IMR-90 (cell line): ENCODE results near the gene DPYSL5. TPM values are rescaled to one million over a fixed set of nuclear protein-coding genes. Genes with fewer than 3 reads are reported as not detected.

Experiments
- ATAC-seq: fragments of 200-7000 bp; cut with Tn5 transposase; 2 replicates; pipeline ENCODE4 v1.9.1; 2020; ENCODE audit warnings: low read depth, mild to moderate bottlenecking, moderate library complexity
- BruUV-seq: library from RNA; stranded (reverse); fragments of 400-500 nt; replicated peaks from 2 replicates; lab custom pipeline; 2021; lab: Mats Ljungman, UMichigan
- CTCF ChIA-PET: fragments of 300-600 bp; formaldehyde crosslinking; extraction: SDS; loops from one replicate; lab custom pipeline; 2021; ENCODE audit warnings: antibody characterized with exemption; lab: Yijun Ruan, JAX
- POLR2A ChIA-PET: fragments of 300-600 bp; sonication (Branson Sonifier 250); formaldehyde crosslinking; loops from one replicate; lab custom pipeline; 2022; ENCODE audit warnings: antibody characterized with exemption; ENCODE audit not compliant: unreplicated experiment; lab: Charles Lee
- DNase-seq: peaks from one replicate; pipeline ENCODE4 v3.0.0; 2013
- H2AFZ ChIP-seq: replicated peaks from 2 replicates; pipeline ENCODE3; 2013; ENCODE audit warnings: low read length, mild to moderate bottlenecking; ENCODE audit not compliant: poor library complexity
- H2AK5ac ChIP-seq: 2 replicates; pipeline ENCODE4 v1.6.1; 2013; ENCODE audit warnings: low read depth, low read length, inconsistent platforms
- H2AK9ac ChIP-seq: replicated peaks from 2 replicates; pipeline ENCODE3; 2013; ENCODE audit warnings: mild to moderate bottlenecking, low read depth, low read length, moderate library complexity; ENCODE audit not compliant: poor library complexity
- H2BK120ac ChIP-seq: 2 replicates; pipeline ENCODE4 v1.6.1; 2013; ENCODE audit warnings: low read depth, low read length, inconsistent platforms
- H2BK15ac ChIP-seq: 3 replicates; pipeline ENCODE4 v1.6.1; 2013; ENCODE audit warnings: low read depth, low read length, inconsistent platforms
- H2BK20ac ChIP-seq: 2 replicates; pipeline ENCODE4 v1.6.1; 2013; ENCODE audit warnings: low read depth, mild to moderate bottlenecking, inconsistent platforms, low read length, moderate library complexity
- H2BK5ac ChIP-seq: 2 replicates; pipeline ENCODE4 v1.6.1; 2013; ENCODE audit warnings: mild to moderate bottlenecking, low read depth, low read length, inconsistent platforms; ENCODE audit not compliant: poor library complexity, severe bottlenecking
- H3K14ac ChIP-seq: replicated peaks from 2 replicates; pipeline ENCODE4 v1.6.1; 2013; ENCODE audit warnings: low read depth, low read length, inconsistent platforms
- H3K18ac ChIP-seq: 2 replicates; pipeline ENCODE4 v1.6.1; 2013; ENCODE audit warnings: low read depth, low read length, control low read depth
- H3K23ac ChIP-seq: 2 replicates; pipeline ENCODE4 v1.6.1; 2013; ENCODE audit warnings: low read depth, low read length, inconsistent platforms
- H3K27ac ChIP-seq: 2 replicates; pipeline ENCODE4 v1.5.1; 2013; ENCODE audit warnings: mild to moderate bottlenecking, control low read depth, low read length; ENCODE audit not compliant: insufficient read depth
- H3K27me3 ChIP-seq: 2 replicates; pipeline ENCODE4 v1.6.1; 2013; ENCODE audit warnings: low read length; ENCODE audit not compliant: control insufficient read depth, insufficient read depth
- H3K36me3 ChIP-seq: 2 replicates; pipeline ENCODE4 v1.6.1; 2013; ENCODE audit warnings: low read length, mixed read lengths; ENCODE audit not compliant: control insufficient read depth, insufficient read depth
- H3K4ac ChIP-seq: 2 replicates; pipeline ENCODE4 v1.6.1; 2013; ENCODE audit warnings: low read depth, low read length, inconsistent platforms
- H3K4me1 ChIP-seq: 2 replicates; pipeline ENCODE4 v1.6.1; 2013; ENCODE audit warnings: low read length, mixed read lengths; ENCODE audit not compliant: control insufficient read depth, insufficient read depth
- H3K4me2 ChIP-seq: 2 replicates; pipeline ENCODE4 v1.6.1; 2013; ENCODE audit warnings: low read depth, mild to moderate bottlenecking, control low read depth, low read length, moderate library complexity
- H3K4me3 ChIP-seq: 2 replicates; pipeline ENCODE4 v1.5.1; 2013; ENCODE audit warnings: low read depth, mild to moderate bottlenecking, control low read depth, low read length, moderate library complexity; ENCODE audit not compliant: insufficient read depth
- H3K56ac ChIP-seq: 2 replicates; pipeline ENCODE4 v1.6.1; 2013; ENCODE audit warnings: low read length, inconsistent platforms; ENCODE audit not compliant: insufficient read depth; ENCODE audit errors: extremely low read depth
- H3K79me1 ChIP-seq, 2 experiments: 2 replicates each; pipeline ENCODE4 v1.6.1; 2013; ENCODE audit warnings: low read length in 2 of 2, inconsistent platforms in 1 of 2, low read depth in 1 of 2
- H3K9ac ChIP-seq: 2 replicates; pipeline ENCODE4 v1.6.1; 2013; ENCODE audit warnings: low read depth, low read length, control low read depth
- H3K9me1 ChIP-seq: 2 replicates; pipeline ENCODE4 v1.6.1; 2013; ENCODE audit warnings: low read length, inconsistent platforms; ENCODE audit not compliant: insufficient read depth
- H3K9me3 ChIP-seq: 2 replicates; pipeline ENCODE4 v1.6.1; 2013; ENCODE audit warnings: low read length; ENCODE audit not compliant: control insufficient read depth, insufficient read depth
- H4K20me1 ChIP-seq: 2 replicates; pipeline ENCODE4 v1.6.1; 2013; ENCODE audit warnings: low read length, inconsistent platforms; ENCODE audit not compliant: insufficient read depth
- H4K5ac ChIP-seq: 2 replicates; pipeline ENCODE4 v1.6.1; 2013; ENCODE audit warnings: mild to moderate bottlenecking, low read depth, low read length, control low read depth
- H4K8ac ChIP-seq, 2 experiments: 2 replicates each; pipeline ENCODE4 v1.6.1; 2013; ENCODE audit warnings: low read depth in 2 of 2, low read length in 2 of 2, control low read depth in 1 of 2, inconsistent platforms in 1 of 2
- H4K91ac ChIP-seq: 2 replicates; pipeline ENCODE4 v1.6.1; 2013; ENCODE audit warnings: low read depth, low read length, inconsistent platforms; ENCODE audit not compliant: insufficient read depth
- FOS ChIP-seq: fragments of 150-350 bp; IDR thresholded peaks from 2 replicates; pipeline ENCODE4 v1.6.1; 2016; ENCODE audit warnings: low read depth, low read length
- MAFK ChIP-seq: IDR thresholded peaks from 2 replicates; pipeline ENCODE4 v1.6.1; 2012; ENCODE audit warnings: low read depth, low read length, improper control_type of control experiment
- MXI1 ChIP-seq: IDR thresholded peaks from 2 replicates; pipeline ENCODE4 v1.6.1; 2012; ENCODE audit warnings: low read depth, mild to moderate bottlenecking, low read length, moderate library complexity, borderline replicate concordance
- SMC3 ChIP-seq: fragments of 150-350 bp; IDR thresholded peaks from 2 replicates; pipeline ENCODE4 v1.6.1; 2016; ENCODE audit warnings: low read depth, mild to moderate bottlenecking, antibody characterized with exemption, low read length, moderate library complexity
- WGBS, 2 experiments: methylation state at CpG; one replicate each; pipeline versions ENCODE4 v1.1.5 to v1.1.7; 2013; ENCODE audit warnings: missing lambda C conversion rate in 2 of 2; ENCODE audit not compliant: insufficient read length in 1 of 2; ENCODE audit errors: extremely low coverage in 2 of 2; 5-methylcytosine and 5-hydroxymethylcytosine counted together
- dilution Hi-C: fragments of 300-500 bp; cut with HindIII; formaldehyde crosslinking; loops from one replicate; pipeline ENCODE4 v1.14.3; 2018; ENCODE audit warnings: low sequenced_read_pairs; ENCODE audit not compliant: unreplicated experiment
- in situ Hi-C: fragments of 300-500 bp; cut with MboI; formaldehyde crosslinking; loops from 3 replicates; pipeline ENCODE4 v1.14.3; 2019; ENCODE audit warnings: low sequenced_read_pairs, inconsistent platforms, mixed read lengths
- intact Hi-C: fragments of 100-400 bp; cut with micrococcal nuclease; formaldehyde crosslinking; loops from 2 replicates; pipeline ENCODE4 v1.10.0; 2022
- polyA plus RNA-seq, 3 experiments: library from polyadenylated mRNA; depleted of rRNA; stranded (reverse); fragments of >200 nt; gene quantifications; 2 replicates each; pipeline ENCODE4 v1.2.3, GENCODE V29; 2012; ENCODE audit warnings: low replicate concordance in 1 of 3
- total RNA-seq: library from RNA; depleted of rRNA; stranded (reverse); fragments of >200 nt; gene quantifications from 2 replicates; pipeline ENCODE4 v1.2.3, GENCODE V29; 2012
- TF ChIP-seq, protein P1 (sequence below): fragments of 150-350 bp; IDR thresholded peaks from 2 replicates; pipeline ENCODE4 v1.6.1; 2017; ENCODE audit warnings: mild to moderate bottlenecking, antibody characterized with exemption, low read length, low read depth
- TF ChIP-seq, protein P2 (sequence below): conservative IDR thresholded peaks from 2 replicates; pipeline ENCODE4 v1.5.1; 2012; ENCODE audit warnings: mild to moderate bottlenecking, low read depth, low read length, improper control_type of control experiment

Gene DPYSL5
- total and polyA plus RNA-seq, 2 of the 4 experiments (the other 2 are of a cell fraction), result not detected

DNA sequence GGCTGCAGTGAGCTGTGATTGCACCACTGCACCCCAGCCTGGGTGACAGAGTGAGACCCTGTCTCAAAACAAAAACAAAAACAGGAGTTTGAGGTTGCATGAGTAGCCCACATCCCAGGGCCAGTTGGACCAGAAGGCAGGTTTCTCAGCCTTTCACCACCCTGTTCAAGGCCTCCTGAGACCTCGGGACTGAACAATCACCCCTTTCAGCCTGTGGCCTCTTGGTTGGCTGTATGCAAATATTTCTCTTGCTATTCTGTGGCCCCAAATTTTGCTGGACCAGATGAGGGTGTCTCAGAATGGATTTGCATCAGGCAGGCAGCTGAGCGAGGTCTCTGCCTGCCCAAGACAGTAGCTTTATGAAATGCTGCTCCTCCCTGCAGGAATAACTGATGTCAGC, 56.9 kb downstream of the DPYSL5 start:
- ChIA-PET CTCF (no interaction called here), POLR2A (interaction anchor here (0.6 kb wide), 1 partner anchor 494 kb away, joined by 4 read pairs; no protein-coding TSS in a partner anchor)
- in situ Hi-C loops (no loop called here), intact Hi-C loops (loop anchor here (5.0 kb wide), 1 partner anchor 43 kb away; no protein-coding TSS in a partner anchor), dilution Hi-C loops (no loop called here)
- no peak overlapping the region for H4K8ac ChIP-seq
- H3K79me1 ChIP-seq, result no peaks in the 10 kb centered on the region
- ATAC-seq, result no peak
- no peak overlapping the region for H3K4me3 ChIP-seq
- no peak overlapping the region for H3K23ac ChIP-seq
- TF ChIP-seq FOS, result no peak
- TF ChIP-seq, protein P1, sequence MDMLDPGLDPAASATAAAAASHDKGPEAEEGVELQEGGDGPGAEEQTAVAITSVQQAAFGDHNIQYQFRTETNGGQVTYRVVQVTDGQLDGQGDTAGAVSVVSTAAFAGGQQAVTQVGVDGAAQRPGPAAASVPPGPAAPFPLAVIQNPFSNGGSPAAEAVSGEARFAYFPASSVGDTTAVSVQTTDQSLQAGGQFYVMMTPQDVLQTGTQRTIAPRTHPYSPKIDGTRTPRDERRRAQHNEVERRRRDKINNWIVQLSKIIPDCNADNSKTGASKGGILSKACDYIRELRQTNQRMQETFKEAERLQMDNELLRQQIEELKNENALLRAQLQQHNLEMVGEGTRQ, result no peak
- TF ChIP-seq, protein P2, sequence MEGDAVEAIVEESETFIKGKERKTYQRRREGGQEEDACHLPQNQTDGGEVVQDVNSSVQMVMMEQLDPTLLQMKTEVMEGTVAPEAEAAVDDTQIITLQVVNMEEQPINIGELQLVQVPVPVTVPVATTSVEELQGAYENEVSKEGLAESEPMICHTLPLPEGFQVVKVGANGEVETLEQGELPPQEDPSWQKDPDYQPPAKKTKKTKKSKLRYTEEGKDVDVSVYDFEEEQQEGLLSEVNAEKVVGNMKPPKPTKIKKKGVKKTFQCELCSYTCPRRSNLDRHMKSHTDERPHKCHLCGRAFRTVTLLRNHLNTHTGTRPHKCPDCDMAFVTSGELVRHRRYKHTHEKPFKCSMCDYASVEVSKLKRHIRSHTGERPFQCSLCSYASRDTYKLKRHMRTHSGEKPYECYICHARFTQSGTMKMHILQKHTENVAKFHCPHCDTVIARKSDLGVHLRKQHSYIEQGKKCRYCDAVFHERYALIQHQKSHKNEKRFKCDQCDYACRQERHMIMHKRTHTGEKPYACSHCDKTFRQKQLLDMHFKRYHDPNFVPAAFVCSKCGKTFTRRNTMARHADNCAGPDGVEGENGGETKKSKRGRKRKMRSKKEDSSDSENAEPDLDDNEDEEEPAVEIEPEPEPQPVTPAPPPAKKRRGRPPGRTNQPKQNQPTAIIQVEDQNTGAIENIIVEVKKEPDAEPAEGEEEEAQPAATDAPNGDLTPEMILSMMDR, result no peak
- no peak for TF ChIP-seq MAFK
- TF ChIP-seq SMC3, result no peak
- no peak for TF ChIP-seq MXI1
- no peak overlapping the region for H3K14ac ChIP-seq
- no peak overlapping the region for H3K56ac ChIP-seq
- H3K4me1 ChIP-seq, result no peaks in the 10 kb centered on the region
- no peaks in the 10 kb centered on the region for H3K9me1 ChIP-seq
- no peak overlapping the region for H2BK120ac ChIP-seq
- H3K27ac ChIP-seq, result no peak overlapping the region
- no peak overlapping the region for H2AK9ac ChIP-seq
- no peak for DNase-seq
- H3K36me3 ChIP-seq, result no peaks in the 10 kb centered on the region
- no peak overlapping the region for H4K5ac ChIP-seq
- no peak overlapping the region for H2BK5ac ChIP-seq
- no peaks in the 10 kb centered on the region for H3K9me3 ChIP-seq
- H4K20me1 ChIP-seq, result no peaks in the 10 kb centered on the region
- BruUV-seq, result no TSS peak
- no peak overlapping the region for H2BK15ac ChIP-seq
- no peak overlapping the region for H4K91ac ChIP-seq
- H3K4me2 ChIP-seq, result no peak overlapping the region
- no peak overlapping the region for H3K9ac ChIP-seq
- no peak overlapping the region for H2AK5ac ChIP-seq
- WGBS, 2 experiments, result 40% methylated on average over 1 of the region's 2 CpGs; no CpG with 5 or more reads in 1 of the 2 experiments
- H2AFZ ChIP-seq, result no peak overlapping the region
- H3K27me3 ChIP-seq, result peaks cover 68% of the 10 kb centered on the region
- no peak overlapping the region for H3K18ac ChIP-seq
- no peak overlapping the region for H3K4ac ChIP-seq
- no peak overlapping the region for H2BK20ac ChIP-seq
